Gastrocnemius medialis (tissue), 4 donors: ENCODE measurements around the gene GID8.
"Not testable (repeated sequence)": the region's sequence is repeated elsewhere in the genome, so short reads cannot be mapped to it uniquely, and the experiment has no call there.

Source experiments
- CTCF ChIP-seq, 5 experiments: fragments of 450-650 bp in 3 of 5; fragments of 200-600 bp in 2 of 5; sonication (generic) in 2 of 5; IDR thresholded peaks in 4 of 5; conservative IDR thresholded peaks in 1 of 5; 1 replicate in 4 of 5; 2 replicates in 1 of 5; pipeline ENCODE4 v1.5.1; 2016 to 2019; ENCODE audit warnings: antibody characterized with exemption in 5 of 5, mild to moderate bottlenecking in 3 of 5, moderate library complexity in 3 of 5
- POLR2A ChIP-seq, 2 donors: fragments of 450-650 bp; IDR thresholded peaks; one replicate each; pipeline ENCODE4 v1.6.1; 2017; ENCODE audit warnings: antibody characterized with exemption in 2 of 2, mild to moderate bottlenecking in 2 of 2, moderate library complexity in 2 of 2

GRCh38 chr20:62923059-62923668 lies 14.8 kb upstream of the GID8 start:
- peak; percentile 53 to 60 for TF ChIP-seq POLR2A (IDR thresholded peaks at IDR 0.05)
- not testable (repeated sequence) for TF ChIP-seq CTCF (IDR thresholded peaks at IDR 0.05 in 4 of 5, conservative IDR thresholded peaks at IDR 0.05 in 1 of 5)
